Measurements from ENCODE around the gene ENTHD1. TPM values are rescaled to one million over a fixed set of nuclear protein-coding genes. Genes with fewer than 3 reads are reported as not detected.

The ENTHD1 gene
- total RNA-seq, 1 experiment from 2014 or later: not detected

GRCh38 chr22:39765046-39765445 lies 128.5 kb downstream of the ENTHD1 start:
- no peak overlapping the region for H2AFZ ChIP-seq (ENCODE audit: low read length)
- WGBS (ENCODE audit: extremely low coverage, insufficient read length, low lambda C conversion rate): no CpG with 5 or more reads among the region's 3 CpGs
- H2BK20ac ChIP-seq (ENCODE audit: low read depth, low read length, poor library complexity, severe bottlenecking): no peak overlapping the region
- no peaks in the 10 kb centered on the region for H4K20me1 ChIP-seq (ENCODE audit: control insufficient read depth, insufficient read depth, insufficient read length)
- H3K79me1 ChIP-seq (ENCODE audit: insufficient read depth, low read depth, low read length, poor library complexity, severe bottlenecking): no peaks in the 10 kb centered on the region
- no peak overlapping the region for H2AK5ac ChIP-seq (ENCODE audit: insufficient read length, low read length)
- no peak overlapping the region for H3K18ac ChIP-seq (ENCODE audit: insufficient read length, low read depth, low read length)
- no peak overlapping the region for H4K8ac ChIP-seq (replicated peaks; ENCODE audit: insufficient read length, low read depth, low read length)
- Mint-ChIP-seq H3K36me3 (ENCODE audit: insufficient read depth in 1 of 3, low read depth in 3 of 3) (no peaks in the 10 kb centered on the region), H3K27me3 (ENCODE audit: low read depth) (peaks cover 22% of the 10 kb centered on the region), H3K9me3 (no peaks in the 10 kb centered on the region), H3K4me3 (no peak overlapping the region), H3K4me1 (no peaks in the 10 kb centered on the region), H3K27ac (no peak overlapping the region)
- H3K4me1 ChIP-seq (ENCODE audit: insufficient read depth, low read length): no peaks in the 10 kb centered on the region
- no peak overlapping the region for H2BK12ac ChIP-seq (ENCODE audit: insufficient read length, low read depth, low read length)
- DNase-seq: no peak
- no peaks in the 10 kb centered on the region for H3K27me3 ChIP-seq (ENCODE audit: insufficient read depth, low read length)
- H2BK120ac ChIP-seq (ENCODE audit: low read depth, low read length, poor library complexity, severe bottlenecking): no peak overlapping the region
- H4K5ac ChIP-seq (ENCODE audit: insufficient read length, low read depth, low read length): no peak overlapping the region
- H3K4ac ChIP-seq (ENCODE audit: low read depth, low read length): no peak overlapping the region
- no peak overlapping the region for H3K4me2 ChIP-seq (ENCODE audit: insufficient read depth, insufficient read length, low read length)
- no peak for TF ChIP-seq CTCF (conservative IDR thresholded peaks at IDR 0.05)
- no peaks in the 10 kb centered on the region for H3K23me2 ChIP-seq (ENCODE audit: insufficient read length, low read depth, low read length, poor library complexity, severe bottlenecking)
- no peak overlapping the region for H2BK5ac ChIP-seq (ENCODE audit: insufficient read length, low read length)
- no peak overlapping the region for H3K9ac ChIP-seq (ENCODE audit: extremely low read depth, insufficient read length, low read length)
- H3K27ac ChIP-seq (ENCODE audit: insufficient read length, low read depth, low read length): no peak overlapping the region
- no peak overlapping the region for H2BK15ac ChIP-seq (ENCODE audit: low read depth, low read length)
- no peak overlapping the region for H3K56ac ChIP-seq (ENCODE audit: insufficient read length, low read depth, low read length)
- H3K14ac ChIP-seq (ENCODE audit: insufficient read depth, low read length): no peak overlapping the region
- no peaks in the 10 kb centered on the region for H3K79me2 ChIP-seq (ENCODE audit: insufficient read depth, low read length)
- no peak overlapping the region for H4K91ac ChIP-seq (ENCODE audit: insufficient read length, low read depth, low read length)
- no peak overlapping the region for H3T11ph ChIP-seq (ENCODE audit: low read length)
- no peak overlapping the region for H3K23ac ChIP-seq (ENCODE audit: insufficient read length, low read depth, low read length)
- no peaks in the 10 kb centered on the region for H3K9me3 ChIP-seq (ENCODE audit: control insufficient read depth, low read depth, low read length)
